HUES6 (cell line): ENCODE measurements around the gene SPRR2E.
"Not testable (repeated sequence)": the region's sequence is repeated elsewhere in the genome, so short reads cannot be mapped to it uniquely, and the experiment has no call there.

Source experiments
- H3K27ac ChIP-seq: 2 replicates; pipeline ENCODE4 v1.7.0; 2013; ENCODE audit warnings: low read depth, mild to moderate bottlenecking, low read length, inconsistent platforms
- H3K27me3 ChIP-seq: 2 replicates; pipeline ENCODE4 v1.6.1; 2013; ENCODE audit warnings: low read length; ENCODE audit not compliant: control insufficient read depth, insufficient read depth
- H3K36me3 ChIP-seq: 2 replicates; pipeline ENCODE4 v1.6.1; 2013; ENCODE audit warnings: low read length; ENCODE audit not compliant: control insufficient read depth, insufficient read depth
- H3K4me1 ChIP-seq: 2 replicates; pipeline ENCODE4 v1.6.1; 2013; ENCODE audit warnings: low read length; ENCODE audit not compliant: control insufficient read depth, insufficient read depth
- H3K4me3 ChIP-seq: 2 replicates; pipeline ENCODE4 v1.5.1; 2013; ENCODE audit warnings: low read depth, low read length
- H3K9ac ChIP-seq: one replicate; pipeline ENCODE4 v1.6.1; 2013; ENCODE audit warnings: mild to moderate bottlenecking, low read length
- H3K9me3 ChIP-seq: 2 replicates; pipeline ENCODE4 v1.6.1; 2013; ENCODE audit warnings: low read depth, low read length; ENCODE audit not compliant: control insufficient read depth, insufficient read depth

SPRR2E gene

GRCh38 chr1:153119491-153119971 is 25.2 kb upstream of the SPRR2E start:
- Histone ChIP-seq H3K4me3 (no peak overlapping the region), H3K27ac (no peak overlapping the region), H3K4me1 (peaks cover 10% of the 10 kb centered on the region; the same call in 1 of the 2 replicates), H3K9ac (no peak overlapping the region), H3K36me3 (0 out of 2 replicates have a peak, but pooled peaks cover 1% of the 10 kb centered on the region), H3K27me3 (no peaks in the 10 kb centered on the region), H3K9me3 (peaks cover 9% of the 10 kb centered on the region)

- H3K4me1 ChIP-seq, H3K9me3 ChIP-seq, H3K27ac ChIP-seq, H3K4me3 ChIP-seq, H3K27me3 ChIP-seq, H3K36me3 ChIP-seq, H3K9ac ChIP-seq: not testable (repeated sequence)
Observed at GRCh38 chr1:153115264-153115663, 20.9 kb upstream of the SPRR2E start.

- no peaks in the 10 kb centered on the region for H3K36me3 ChIP-seq
- no peak within 1 kb of the TSS for H3K4me3 ChIP-seq
- no peak within 1 kb of the TSS for H3K9ac ChIP-seq
- H3K4me1 ChIP-seq, result no peaks in the 10 kb centered on the region
- H3K27ac ChIP-seq, result no peak within 1 kb of the TSS
- H3K9me3 ChIP-seq, result no peaks in the 10 kb centered on the region
- no peaks in the 10 kb centered on the region for H3K27me3 ChIP-seq
Observed at GRCh38 chr1:153113416-153113815, 19.1 kb upstream of the SPRR2E start, which contains the start of gene SPRR2F. SPRR2F (minus strand) TSS chr1:153113516; CDS start chr1:153112733, 783 bp downstream.

GRCh38 chr1:153112454-153112853 is 18.1 kb upstream of the SPRR2E start:
- not testable (repeated sequence) for H3K9ac ChIP-seq, H3K4me1 ChIP-seq, H3K4me3 ChIP-seq, H3K27me3 ChIP-seq, H3K27ac ChIP-seq, H3K9me3 ChIP-seq, H3K36me3 ChIP-seq

GRCh38 chr1:153100245-153100644 is 5.9 kb upstream of the SPRR2E start:
- Histone ChIP-seq H3K4me1 (no peaks in the 10 kb centered on the region), H3K4me3 (no peak overlapping the region), H3K9ac (no peak overlapping the region), H3K9me3 (0 out of 2 replicates have a peak, but pooled peaks cover 2% of the 10 kb centered on the region), H3K27ac (no peak overlapping the region), H3K36me3 (no peaks in the 10 kb centered on the region), H3K27me3 (no peaks in the 10 kb centered on the region)

- no peaks in the 10 kb centered on the region for H3K36me3 ChIP-seq
- no peaks in the 10 kb centered on the region for H3K4me1 ChIP-seq
- H3K27ac ChIP-seq, result no peak overlapping the region
- no peaks in the 10 kb centered on the region for H3K27me3 ChIP-seq
- no peak overlapping the region for H3K4me3 ChIP-seq
- no peak overlapping the region for H3K9ac ChIP-seq
- H3K9me3 ChIP-seq, result no peaks in the 10 kb centered on the region
Observed at GRCh38 chr1:153099461-153100045, 5.2 kb upstream of the SPRR2E start.

- Histone ChIP-seq H3K27me3 (no peaks in the 10 kb centered on the region), H3K9ac (no peak overlapping the region), H3K4me1 (no peaks in the 10 kb centered on the region), H3K4me3 (no peak overlapping the region), H3K9me3 (no peaks in the 10 kb centered on the region), H3K27ac (no peak overlapping the region), H3K36me3 (no peaks in the 10 kb centered on the region)
Observed at GRCh38 chr1:153095764-153096163, 1.4 kb upstream of the SPRR2E start.

GRCh38 chr1:153087652-153088051 is 6.7 kb downstream of the SPRR2E start:
- no peaks in the 10 kb centered on the region for H3K4me1 ChIP-seq
- no peaks in the 10 kb centered on the region for H3K36me3 ChIP-seq
- no peak overlapping the region for H3K9ac ChIP-seq
- H3K27ac ChIP-seq, result no peak overlapping the region
- H3K27me3 ChIP-seq, result no peaks in the 10 kb centered on the region
- peaks cover 4% of the 10 kb centered on the region; the same call in 1 of the 2 replicates for H3K9me3 ChIP-seq
- no peak overlapping the region for H3K4me3 ChIP-seq

- Histone ChIP-seq H3K9ac (no peak overlapping the region), H3K36me3 (no peaks in the 10 kb centered on the region), H3K4me1 (no peaks in the 10 kb centered on the region), H3K27me3 (no peaks in the 10 kb centered on the region), H3K4me3 (no peak overlapping the region), H3K9me3 (peaks cover 7% of the 10 kb centered on the region; the same call in 1 of the 2 replicates), H3K27ac (no peak overlapping the region)
Observed at GRCh38 chr1:153081736-153082135, 12.6 kb downstream of the SPRR2E start.

GRCh38 chr1:153072806-153073726 is 21.3 kb downstream of the SPRR2E start:
- Histone ChIP-seq H3K4me1 (no peaks in the 10 kb centered on the region), H3K27me3 (no peaks in the 10 kb centered on the region), H3K9ac (no peak overlapping the region), H3K9me3 (no peaks in the 10 kb centered on the region), H3K27ac (no peak overlapping the region), H3K4me3 (no peak overlapping the region), H3K36me3 (no peaks in the 10 kb centered on the region)

GRCh38 chr1:153071511-153071910 is 22.8 kb downstream of the SPRR2E start, which contains the start of gene SPRR2B:
SPRR2B (minus strand) TSS chr1:153071611; CDS start chr1:153070839, 772 bp downstream.
- Histone ChIP-seq H3K9me3 (no peaks in the 10 kb centered on the region), H3K4me1 (no peaks in the 10 kb centered on the region), H3K27me3 (no peaks in the 10 kb centered on the region), H3K27ac (no peak within 1 kb of the TSS), H3K9ac (no peak within 1 kb of the TSS), H3K36me3 (no peaks in the 10 kb centered on the region), H3K4me3 (no peak within 1 kb of the TSS)
